Smooth muscle cell (in vitro differentiated cells): Measurements from ENCODE around the gene SCRT2. TPM values are rescaled to one million over a fixed set of nuclear protein-coding genes. Genes with fewer than 3 reads are reported as not detected.
A peak's percentile ranks its signal among the peaks of the same experiment; 100 is the strongest.

ENCODE experiments used
- DNase-seq: peaks from one replicate; lab custom pipeline; 2025; ENCODE audit not compliant: unreplicated experiment; lab: John Stamatoyannopoulos, UW
- H2AFZ ChIP-seq: fragments of 200-600 bp; sonication (generic); 2 replicates; pipeline ENCODE4 v1.6.0; 2016; ENCODE audit warnings: antibody characterized with exemption, low read depth, mild to moderate bottlenecking
- H3F3A ChIP-seq: fragments of 200-600 bp; sonication (generic); 2 replicates; pipeline ENCODE4 v1.6.0; 2017; ENCODE audit warnings: antibody characterized with exemption, low read depth
- H3K27ac ChIP-seq: fragments of 200-600 bp; sonication (generic); 2 replicates; pipeline ENCODE4 v1.5.1; 2016; ENCODE audit warnings: low read depth, mild to moderate bottlenecking
- H3K27me3 ChIP-seq: fragments of 200-600 bp; sonication (generic); 2 replicates; pipeline ENCODE4 v1.6.1; 2016; ENCODE audit warnings: low read depth, mild to moderate bottlenecking
- H3K36me3 ChIP-seq: fragments of 200-600 bp; sonication (generic); 2 replicates; pipeline ENCODE4 v1.5.1; 2016; ENCODE audit warnings: low read depth
- H3K4me1 ChIP-seq: fragments of 200-600 bp; sonication (generic); 2 replicates; pipeline ENCODE4 v1.5.1; 2016; ENCODE audit warnings: low read depth
- H3K4me2 ChIP-seq: fragments of 200-600 bp; sonication (generic); 2 replicates; pipeline ENCODE4 v1.6.0; 2016; ENCODE audit warnings: mild to moderate bottlenecking
- H3K4me3 ChIP-seq: fragments of 200-600 bp; sonication (generic); 2 replicates; pipeline ENCODE4 v1.5.1; 2016; ENCODE audit warnings: mild to moderate bottlenecking
- H3K79me2 ChIP-seq: fragments of 200-600 bp; sonication (generic); 2 replicates; pipeline ENCODE4 v1.6.0; 2016; ENCODE audit warnings: low read depth, mild to moderate bottlenecking
- H3K9ac ChIP-seq: fragments of 200-600 bp; sonication (generic); 2 replicates; pipeline ENCODE4 v1.6.0; 2016; ENCODE audit warnings: low read depth
- H3K9me3 ChIP-seq: fragments of 200-600 bp; sonication (generic); replicated peaks from 2 replicates; pipeline ENCODE4 v1.5.1; 2016; ENCODE audit warnings: low read depth
- H4K20me1 ChIP-seq: fragments of 200-600 bp; sonication (generic); 2 replicates; pipeline ENCODE4 v1.6.0; 2016; ENCODE audit warnings: low read depth
- CTCF ChIP-seq: fragments of 200-600 bp; sonication (generic); IDR thresholded peaks from 2 replicates; pipeline ENCODE4 v1.5.1; 2017; ENCODE audit warnings: borderline replicate concordance, mild to moderate bottlenecking, antibody characterized with exemption; ENCODE audit not compliant: insufficient read depth, poor library complexity, severe bottlenecking
- WGBS: methylation state at CpG from one replicate; pipeline ENCODE4 v1.1.7; 2016; ENCODE audit warnings: low lambda C conversion rate; 5-methylcytosine and 5-hydroxymethylcytosine counted together
- polyA plus RNA-seq: library from polyadenylated mRNA; unstranded; fragments of >200 nt; fragmentation: Nextera tagmentation; extraction: Ambion mirVana; gene quantifications from 2 replicates; pipeline ENCODE4 v1.2.1, GENCODE V29; 2016
- total RNA-seq: library from RNA; depleted of rRNA; stranded (reverse); fragments of >200 nt; gene quantifications from 2 replicates; pipeline ENCODE4 v1.2.3, GENCODE V29; 2014

The SCRT2 gene
- total and polyA plus RNA-seq, 2 experiments from 2014 or later = not detected

GRCh38 chr20:667351-668034 is 8.1 kb downstream of the SCRT2 start:
- H3K27me3 ChIP-seq = peaks cover 31% of the 10 kb centered on the region

DNA sequence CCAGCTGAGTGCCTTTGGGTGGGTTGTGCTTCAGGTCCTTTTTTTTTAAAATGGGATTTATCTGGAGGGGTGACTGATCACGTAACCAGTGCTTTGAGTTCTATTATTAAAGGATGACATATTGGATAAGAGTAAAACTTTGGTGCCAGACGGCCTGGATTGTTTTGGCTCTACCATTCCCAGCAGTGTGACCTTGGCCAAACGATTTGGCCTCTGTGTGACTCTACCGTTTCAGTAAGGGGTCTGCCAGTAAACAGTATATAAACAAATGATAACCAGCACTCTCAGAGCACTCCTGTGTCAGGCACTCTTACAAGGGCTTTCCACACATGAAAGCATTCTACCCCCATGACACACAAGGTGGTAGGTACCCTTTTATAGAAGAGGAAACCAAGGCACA is 8.7 kb downstream of the SCRT2 start:
- no peak for DNase-seq
- no peak overlapping the region for H3K9ac ChIP-seq
- WGBS = 71% methylated on average over 4 of the region's 4 CpGs
- H3F3A ChIP-seq = no peaks in the 10 kb centered on the region
- H3K4me1 ChIP-seq = peaks cover 5% of the 10 kb centered on the region
- H3K4me3 ChIP-seq = no peak overlapping the region
- no peaks in the 10 kb centered on the region for H4K20me1 ChIP-seq
- peaks cover 31% of the 10 kb centered on the region for H3K27me3 ChIP-seq
- no peaks in the 10 kb centered on the region for H3K79me2 ChIP-seq
- no peaks in the 10 kb centered on the region for H3K9me3 ChIP-seq
- H2AFZ ChIP-seq = no peak overlapping the region
- H3K36me3 ChIP-seq = no peaks in the 10 kb centered on the region
- TF ChIP-seq CTCF = no peak
- H3K4me2 ChIP-seq = no peak overlapping the region
- no peak overlapping the region for H3K27ac ChIP-seq

More at GRCh38 chr20:667351-668034, 8.1 kb downstream of the SCRT2 start:
- Histone ChIP-seq H3K4me2 (no peak overlapping the region), H3K36me3 (no peaks in the 10 kb centered on the region), H3F3A (no peaks in the 10 kb centered on the region), H4K20me1 (no peaks in the 10 kb centered on the region), H3K27ac (no peak overlapping the region), H3K4me3 (no peak overlapping the region), H3K4me1 (no peaks in the 10 kb centered on the region), H3K9me3 (no peaks in the 10 kb centered on the region), H2AFZ (no peak overlapping the region), H3K9ac (no peak overlapping the region), H3K79me2 (no peaks in the 10 kb centered on the region)
- 34% methylated on average over 9 of the region's 9 CpGs for WGBS
- peak; percentile 86 for TF ChIP-seq CTCF
- DNase-seq = peak; percentile 6

GRCh38 chr20:665276-665675 is 10.3 kb downstream of the SCRT2 start:
- Histone ChIP-seq H3K79me2 (no peaks in the 10 kb centered on the region), H4K20me1 (no peaks in the 10 kb centered on the region), H3K27ac (no peak overlapping the region), H3K4me3 (no peak overlapping the region), H3K9me3 (no peaks in the 10 kb centered on the region), H2AFZ (no peak overlapping the region), H3K36me3 (no peaks in the 10 kb centered on the region), H3K4me2 (no peak overlapping the region), H3F3A (no peaks in the 10 kb centered on the region), H3K4me1 (peaks cover 8% of the 10 kb centered on the region), H3K27me3 (peaks cover 31% of the 10 kb centered on the region), H3K9ac (no peak overlapping the region)
- TF ChIP-seq CTCF = no peak
- DNase-seq = no peak
- WGBS = 47% methylated on average over 6 of the region's 6 CpGs

GRCh38 chr20:664576-664975 is 11.0 kb downstream of the SCRT2 start:
- Histone ChIP-seq H3K4me2 (no peak overlapping the region), H3K9ac (no peak overlapping the region), H3F3A (no peaks in the 10 kb centered on the region), H3K9me3 (no peaks in the 10 kb centered on the region), H3K27ac (no peak overlapping the region), H3K27me3 (peaks cover 31% of the 10 kb centered on the region), H2AFZ (no peak overlapping the region), H3K79me2 (no peaks in the 10 kb centered on the region), H3K4me3 (no peak overlapping the region), H3K4me1 (peaks cover 8% of the 10 kb centered on the region), H3K36me3 (no peaks in the 10 kb centered on the region), H4K20me1 (no peaks in the 10 kb centered on the region)
- TF ChIP-seq CTCF = no peak
- DNase-seq = no peak
- WGBS = 83% methylated on average over 13 of the region's 13 CpGs
